ENCODE data around the gene CMTM5.

CMTM5 gene

DNA sequence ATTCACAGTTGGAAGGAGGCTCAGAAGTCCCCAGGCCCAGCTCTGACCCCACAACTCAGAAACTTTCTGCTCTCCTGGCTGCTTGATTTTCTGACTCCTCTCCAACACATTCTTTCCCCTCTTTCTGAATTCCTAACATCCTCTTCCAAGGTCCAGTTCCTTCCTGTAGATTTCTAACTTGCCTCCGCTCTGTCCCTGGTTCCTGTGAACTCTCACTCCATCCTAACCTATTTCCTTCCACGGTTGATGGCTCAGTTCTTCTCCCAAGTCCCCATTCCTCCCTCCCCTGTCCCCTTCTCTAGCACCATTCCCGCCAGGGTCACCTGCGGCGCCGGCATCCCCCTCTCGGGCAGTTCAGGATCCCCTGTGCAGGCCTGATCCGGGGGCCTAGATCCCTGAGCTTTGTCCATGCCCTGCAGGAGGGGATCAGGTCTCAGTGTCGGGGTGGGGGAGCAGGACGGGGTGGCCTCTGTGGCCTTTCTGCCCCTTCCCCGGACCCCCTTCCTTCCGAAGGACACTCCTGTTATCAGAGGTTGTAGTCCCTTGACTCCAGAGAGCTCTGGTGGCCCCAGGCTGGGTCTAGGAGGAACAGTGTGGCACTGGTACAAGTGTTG is 18.2 kb upstream of the CMTM5 start:
- no peak for DNase-seq

DNA sequence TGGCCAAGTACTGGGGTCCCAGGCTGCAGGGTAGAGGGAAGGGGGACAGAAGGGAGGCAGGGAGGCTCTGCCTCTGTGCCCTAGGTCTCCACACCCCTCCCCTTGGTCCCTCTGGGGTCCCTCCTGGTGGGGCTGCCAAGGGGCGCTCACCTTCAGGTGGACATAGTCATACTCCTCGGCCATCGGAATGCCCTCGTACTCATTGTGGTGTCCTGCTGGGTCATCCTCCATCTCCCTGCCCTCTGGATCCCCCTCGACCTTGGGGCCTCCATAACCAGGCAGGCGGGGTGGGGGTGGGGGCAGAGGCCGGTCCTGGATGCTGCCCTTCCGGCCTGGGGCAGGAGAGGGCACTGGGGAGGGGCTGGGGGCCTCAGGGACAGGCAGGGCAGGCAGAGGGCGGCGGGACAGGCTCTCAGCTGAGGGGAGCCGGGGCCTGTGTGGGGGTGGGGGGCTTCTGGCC is 17.6 kb upstream of the CMTM5 start:
- no peak for DNase-seq

- DNase-seq = no peak
Observed at GRCh38 chr14:23359722-23360447, 17.0 kb upstream of the CMTM5 start.

- DNase-seq = no peak
Observed at GRCh38 chr14:23360496-23360895, 16.4 kb upstream of the CMTM5 start.

DNA sequence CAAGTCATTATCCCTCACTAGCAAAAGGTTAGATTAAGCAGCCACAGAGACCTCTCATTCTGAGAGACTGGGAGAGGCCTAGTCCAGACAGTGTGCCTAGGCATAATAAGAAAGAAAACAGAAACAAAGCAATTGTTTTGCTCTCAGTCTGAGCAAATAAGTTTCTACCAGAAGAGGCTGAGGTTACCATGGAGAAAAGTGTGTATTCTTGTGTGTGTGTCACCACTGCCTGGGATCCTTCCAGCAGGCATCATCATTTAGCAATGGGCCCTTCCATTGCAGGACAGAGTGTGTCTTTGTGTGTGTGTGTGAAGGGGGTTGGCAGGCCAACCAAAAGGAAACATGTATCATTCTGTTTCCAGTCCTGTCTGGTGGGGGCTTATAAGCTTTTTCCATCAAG is 15.5 kb upstream of the CMTM5 start:
- DNase-seq = no peak

DNA sequence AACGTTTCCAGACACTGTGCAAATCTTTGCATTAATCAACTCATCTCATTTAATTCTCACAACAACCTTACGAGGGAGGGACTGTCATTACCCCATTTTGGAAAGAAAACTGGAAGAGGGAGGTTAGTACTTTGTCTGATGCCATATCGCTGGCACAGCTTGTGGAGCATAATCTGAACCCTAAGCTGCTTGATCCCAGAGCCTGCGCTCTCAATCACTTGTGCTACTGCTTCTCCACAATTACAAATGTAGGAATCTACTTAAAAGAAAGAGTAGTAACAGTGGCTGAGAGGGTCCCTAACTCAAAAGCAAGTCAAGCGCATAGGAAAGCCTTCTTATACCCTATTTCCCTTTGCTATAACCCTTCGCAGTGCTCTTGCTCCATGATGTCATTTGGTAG is 15.1 kb upstream of the CMTM5 start:
- no peak for DNase-seq

DNA sequence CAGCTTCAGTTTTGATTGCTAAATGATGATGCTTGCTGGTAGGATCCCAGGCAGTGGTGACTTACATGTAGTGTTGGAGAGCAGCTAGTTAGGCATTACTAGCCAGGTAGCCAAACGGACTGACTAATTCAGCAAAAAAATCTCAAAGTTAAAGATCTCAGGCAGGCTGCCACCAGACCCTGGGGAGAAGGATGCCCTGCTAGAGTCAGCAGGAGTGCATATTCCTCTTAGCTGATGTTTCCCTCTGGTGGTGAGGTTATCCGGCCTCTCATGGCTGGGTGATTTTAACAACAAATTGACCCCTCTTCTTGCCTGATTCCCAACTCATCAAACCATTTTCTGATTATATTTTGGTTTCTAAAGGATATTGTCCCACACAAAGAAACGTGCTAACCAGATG is 14.6 kb upstream of the CMTM5 start:
- DNase-seq = peak; percentile 6

DNA sequence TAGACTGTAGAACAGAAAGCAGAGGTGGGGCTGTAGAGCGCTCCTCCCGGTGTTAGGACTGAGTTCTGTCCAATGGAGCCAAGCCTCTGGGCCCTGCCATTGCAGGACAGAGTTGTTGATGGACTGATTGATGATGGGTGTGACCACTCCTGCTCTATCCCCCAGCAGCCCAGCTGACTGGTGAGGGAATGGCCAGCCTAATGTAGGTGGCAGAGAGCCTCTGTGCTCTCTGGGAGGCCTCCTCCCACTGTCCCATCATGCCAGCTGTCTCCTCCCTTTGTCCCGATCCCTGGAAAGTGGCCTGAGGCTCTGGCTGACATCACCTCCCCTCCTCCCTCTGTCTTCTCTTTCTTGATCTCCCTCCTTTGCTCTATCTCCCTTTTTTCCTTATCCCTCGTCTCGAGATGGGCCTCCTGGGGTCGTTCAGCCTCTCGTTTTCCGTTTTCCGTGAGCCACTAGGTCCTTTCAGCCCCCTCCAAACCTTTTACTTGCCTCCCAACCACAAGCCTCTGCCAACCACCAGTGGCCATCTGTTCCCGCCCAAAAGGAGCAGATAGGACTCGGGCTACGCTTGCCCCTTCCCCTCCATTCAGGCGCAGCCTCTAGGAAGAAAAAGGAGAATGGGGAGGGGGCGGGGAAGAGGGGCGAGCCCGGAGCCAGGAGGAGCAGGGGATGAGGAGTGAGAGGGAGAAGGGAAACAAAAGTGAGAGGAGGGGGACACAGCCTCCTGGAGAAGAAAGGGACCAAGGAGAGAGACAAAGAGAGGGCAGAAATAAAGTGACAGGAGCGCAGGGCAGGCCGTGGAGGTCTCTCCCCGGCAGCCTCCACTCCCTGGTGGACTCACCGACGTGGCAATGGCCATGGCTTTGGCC is 12.4 kb upstream of the CMTM5 start:
- no peak for DNase-seq

DNA sequence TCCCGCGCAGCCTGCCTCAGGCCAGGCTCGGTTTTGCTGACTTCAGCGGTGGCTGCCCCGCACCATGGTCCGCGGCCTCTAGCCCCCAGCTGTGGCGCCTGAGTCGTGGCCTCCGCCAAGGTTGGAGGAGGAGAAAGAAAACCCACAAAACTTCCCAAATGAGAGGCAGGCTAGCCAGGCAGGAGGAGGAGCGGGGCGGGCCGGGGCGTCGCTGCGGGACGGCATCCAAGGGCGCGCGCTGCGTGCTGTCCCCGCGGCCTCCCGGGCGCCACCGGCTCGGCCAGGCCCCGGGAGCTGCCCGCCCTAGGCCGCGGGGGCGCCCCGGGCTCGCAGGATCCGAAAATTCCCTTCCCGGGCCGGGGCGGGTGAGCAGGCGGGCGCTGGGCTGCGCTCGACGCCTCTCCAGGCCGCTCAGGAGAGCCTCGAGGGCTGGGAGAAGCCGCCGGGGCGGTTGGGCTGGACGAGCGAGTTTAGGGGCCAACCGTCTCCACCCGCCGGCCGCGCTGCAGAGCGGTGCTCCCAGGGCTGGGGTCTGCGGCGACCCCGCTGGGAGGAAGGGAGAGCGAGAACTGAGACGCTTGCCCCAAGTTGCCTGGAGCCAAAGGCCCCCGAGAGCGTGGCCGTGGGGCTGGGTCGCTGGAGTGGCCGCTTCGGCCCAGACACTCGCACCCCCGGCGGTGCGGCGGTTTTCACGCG is 11.7 kb upstream of the CMTM5 start, which contains the start of gene EFS:
Gene EFS (minus strand): TSS at position 137 of the 696 bp plus-strand sequence. CDS start 147 bp downstream, outside the sequence.
- no peak for DNase-seq

- DNase-seq = peak; percentile 80
Observed at GRCh38 chr14:23365732-23366425, 11.0 kb upstream of the CMTM5 start.

DNA sequence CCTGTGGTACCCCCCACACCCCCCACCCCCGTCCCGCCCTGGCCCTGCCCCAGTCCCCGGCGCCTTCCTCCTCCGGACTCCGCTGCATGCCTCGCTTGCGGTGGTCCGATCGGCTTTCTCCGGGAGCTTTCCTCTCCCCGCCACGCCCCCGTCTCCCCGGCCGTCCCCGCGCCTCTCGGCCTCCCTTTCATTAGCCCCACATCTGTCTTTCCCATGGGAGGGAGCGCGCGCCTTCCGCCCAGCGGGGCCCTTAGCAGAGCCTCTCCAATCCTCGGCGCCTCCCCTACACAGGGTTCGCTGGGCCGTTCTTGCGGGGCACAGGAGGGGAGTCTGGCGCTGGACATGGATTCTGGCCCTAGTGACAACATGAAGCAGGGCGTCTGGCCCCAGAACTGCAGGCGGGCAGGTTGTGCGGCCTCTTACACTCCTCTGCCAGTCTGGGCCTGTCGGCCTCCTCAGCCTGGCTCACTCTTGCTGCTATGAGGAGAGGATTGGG is 10.4 kb upstream of the CMTM5 start:
- DNase-seq = peak; percentile 80

DNA sequence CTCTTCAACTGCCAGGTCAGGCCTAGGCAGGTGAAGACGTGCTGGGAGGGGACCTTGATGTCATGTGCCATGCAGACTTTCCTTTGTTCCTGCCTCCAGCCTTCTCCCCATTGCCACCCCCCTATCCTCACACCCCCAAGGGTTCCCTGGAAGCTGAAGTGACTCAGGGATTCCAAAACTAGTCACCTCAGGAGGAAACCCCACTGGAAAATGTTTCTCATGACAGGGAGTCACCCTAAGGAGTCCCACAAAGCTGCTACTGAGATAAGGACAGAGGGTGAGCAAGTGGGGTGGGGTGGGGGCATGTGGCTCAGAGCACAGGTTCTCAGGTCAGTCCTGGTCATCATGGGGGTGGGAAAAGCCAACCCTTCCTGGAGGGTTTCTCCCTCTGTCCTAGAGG is 6.6 kb upstream of the CMTM5 start:
- DNase-seq = no peak

DNA sequence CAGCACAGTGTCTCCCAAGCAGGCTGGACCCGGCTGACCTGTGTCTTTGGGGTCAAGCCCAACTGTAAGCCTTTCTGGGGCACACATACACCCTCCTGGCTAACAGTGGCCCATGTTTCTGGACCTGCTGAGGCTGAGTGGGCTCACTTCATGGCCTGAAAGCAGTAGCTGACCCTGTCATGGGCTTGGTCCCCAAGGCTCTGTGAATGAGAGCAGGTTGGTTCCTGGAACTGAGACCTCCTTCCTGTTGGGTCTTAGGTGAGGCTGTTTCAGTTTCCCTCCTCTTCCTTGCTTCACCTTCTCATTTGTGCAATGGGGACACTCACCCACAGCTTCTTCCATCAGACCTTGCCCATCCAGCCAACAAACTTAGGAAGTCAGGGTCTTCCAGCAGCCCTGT is 5.0 kb upstream of the CMTM5 start:
- no peak for DNase-seq

GRCh38 chr14:23372509-23372908 is 4.3 kb upstream of the CMTM5 start, which contains the start of gene IL25:
Gene IL25 (plus strand): TSS chr14:23372809.
- no peak for DNase-seq

DNA sequence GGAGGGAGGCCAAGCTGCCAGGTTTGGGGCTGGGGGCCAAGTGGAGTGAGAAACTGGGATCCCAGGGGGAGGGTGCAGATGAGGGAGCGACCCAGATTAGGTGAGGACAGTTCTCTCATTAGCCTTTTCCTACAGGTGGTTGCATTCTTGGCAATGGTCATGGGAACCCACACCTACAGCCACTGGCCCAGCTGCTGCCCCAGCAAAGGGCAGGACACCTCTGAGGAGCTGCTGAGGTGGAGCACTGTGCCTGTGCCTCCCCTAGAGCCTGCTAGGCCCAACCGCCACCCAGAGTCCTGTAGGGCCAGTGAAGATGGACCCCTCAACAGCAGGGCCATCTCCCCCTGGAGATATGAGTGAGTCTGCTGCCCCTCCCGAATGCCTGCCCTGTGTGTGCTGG is 3.8 kb upstream of the CMTM5 start:
- DNase-seq = no peak

GRCh38 chr14:23375527-23376251 is 1.2 kb upstream of the CMTM5 start:
- DNase-seq = no peak

DNA sequence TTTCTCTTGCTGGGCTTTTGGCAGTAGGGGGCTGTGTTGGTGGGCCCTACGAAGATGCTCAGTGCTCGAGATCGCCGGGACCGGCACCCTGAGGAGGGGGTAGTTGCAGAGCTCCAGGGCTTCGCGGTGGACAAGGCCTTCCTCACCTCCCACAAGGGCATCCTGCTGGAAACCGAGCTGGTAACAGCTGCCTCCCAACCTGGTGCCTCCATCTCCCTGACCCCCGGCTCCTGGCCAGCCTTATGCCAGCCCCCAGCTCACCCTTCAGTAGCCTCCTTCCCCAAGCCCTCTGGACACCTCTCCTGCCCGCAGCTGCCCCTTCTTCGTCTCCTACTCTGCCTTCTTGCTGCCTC is 328 bp downstream of the CMTM5 start:
- no peak for DNase-seq

GRCh38 chr14:23377573-23378563 is 1.0 kb downstream of the CMTM5 start:
- no peak for DNase-seq

- DNase-seq = no peak
Observed at GRCh38 chr14:23378612-23379220, 1.9 kb downstream of the CMTM5 start.
